Measurements from ENCODE around the gene WDR31.
"Not testable (repeated sequence)": the region's sequence is repeated elsewhere in the genome, so short reads cannot be mapped to it uniquely, and the experiment has no call there.

Gene WDR31

DNA sequence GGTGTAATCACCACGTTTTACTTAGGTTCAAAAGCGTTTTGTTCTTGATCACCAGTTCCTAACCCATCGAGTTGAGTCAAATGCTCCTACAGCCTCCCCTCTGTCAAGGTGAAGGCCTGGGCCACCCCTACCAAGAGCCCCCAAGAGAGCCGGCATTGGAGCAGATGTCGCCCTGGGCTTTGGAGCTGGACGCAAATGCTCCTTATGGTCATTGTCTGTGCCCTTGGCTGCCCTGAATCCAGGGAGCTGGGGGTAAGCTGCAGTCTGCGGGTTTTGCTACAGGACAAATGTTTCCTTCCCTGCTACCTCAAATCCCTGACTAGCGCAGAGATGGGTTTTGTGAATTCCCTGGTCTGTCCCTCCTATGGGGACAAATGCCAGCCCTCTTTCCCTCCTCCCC, 41.8 kb downstream of the WDR31 start:
- no peak for DNase-seq (ENCODE audit: low read depth in 2 of 2)

DNA sequence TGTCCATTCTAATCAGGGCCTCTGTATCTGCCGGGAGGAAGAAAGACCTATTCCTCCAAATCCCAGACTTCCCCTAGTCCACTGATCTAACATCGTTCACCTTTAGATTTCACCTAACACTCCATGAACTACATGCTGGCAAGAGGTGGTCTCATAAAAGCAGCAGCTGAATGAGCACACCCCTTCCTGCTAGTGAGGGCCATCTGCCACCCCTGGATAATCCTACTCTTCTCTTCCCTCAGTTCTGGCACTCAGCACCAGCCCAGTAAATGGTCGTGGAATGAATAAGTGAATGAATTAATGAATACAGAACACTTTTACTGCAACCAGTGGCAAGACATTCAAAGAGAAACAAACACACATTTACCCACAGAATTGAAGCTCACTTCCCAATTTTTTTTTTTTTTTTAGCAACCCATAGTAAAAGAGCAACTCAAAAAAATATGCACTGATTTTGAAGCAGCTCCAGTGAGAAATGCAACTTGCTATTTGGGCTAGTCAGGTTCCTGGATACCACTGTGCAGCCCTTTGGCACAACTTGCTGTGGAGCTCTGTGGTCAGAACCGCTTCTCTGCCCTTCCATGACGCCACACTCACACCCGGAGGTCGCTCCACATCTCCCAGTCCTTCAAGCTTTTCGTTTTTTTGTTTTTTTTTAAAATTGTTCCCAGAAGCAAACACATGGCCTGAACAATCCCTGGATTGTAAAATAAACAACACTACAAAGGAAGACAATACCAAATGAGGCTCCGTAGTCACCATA, 43.1 kb downstream of the WDR31 start:
- DNase-seq (ENCODE audit: low read depth in 2 of 2): no peak

DNA sequence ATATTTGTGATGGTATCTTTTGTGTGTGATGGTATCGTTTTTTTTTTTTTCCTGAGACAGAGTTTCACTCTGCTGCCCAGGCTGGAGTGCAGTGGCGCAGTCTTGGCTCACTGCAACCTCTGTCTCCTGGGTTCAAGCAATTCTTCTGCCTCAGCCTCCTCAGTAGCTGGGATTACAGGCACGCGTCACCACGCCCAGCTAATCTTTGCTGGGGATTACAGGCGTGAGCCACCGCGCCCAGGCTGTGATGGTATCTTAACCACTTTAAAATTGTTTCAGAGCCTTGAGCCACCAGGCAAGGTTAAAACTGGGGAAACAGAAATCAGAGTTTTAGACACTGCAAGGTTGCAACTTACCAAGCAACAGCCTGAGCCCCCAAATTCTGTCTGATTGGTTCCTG, 43.8 kb downstream of the WDR31 start:
- DNase-seq (ENCODE audit: low read depth in 2 of 2): not testable (repeated sequence)

DNA sequence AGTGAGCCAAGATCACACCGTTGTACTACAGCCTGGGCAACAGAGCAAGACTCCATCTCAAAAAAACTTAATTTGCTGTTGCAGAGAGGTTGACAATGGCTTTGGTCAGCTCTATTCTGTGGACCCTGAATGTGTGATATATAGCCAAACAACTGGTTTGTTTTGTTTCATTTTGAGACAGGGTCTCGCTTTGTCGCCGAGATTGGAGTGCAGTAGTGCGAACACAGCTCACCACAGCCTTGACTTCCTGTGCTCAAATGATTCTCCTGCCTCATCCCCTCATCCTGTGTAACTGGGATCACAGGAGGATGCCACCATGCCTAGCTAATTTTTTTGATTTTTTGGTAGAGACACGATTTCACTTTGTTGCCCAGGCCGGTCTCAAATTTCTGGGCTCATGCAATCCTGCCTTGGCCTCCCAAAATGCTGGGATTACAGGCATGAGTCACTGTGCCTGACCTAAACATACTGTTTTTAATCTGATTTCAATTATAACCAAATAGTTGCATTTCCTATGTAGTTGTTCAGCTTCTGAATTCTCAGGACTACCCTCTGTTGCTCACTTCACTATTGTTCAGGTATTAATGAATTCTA, 46.7 kb downstream of the WDR31 start:
- DNase-seq (ENCODE audit: low read depth in 2 of 2): no peak

DNA sequence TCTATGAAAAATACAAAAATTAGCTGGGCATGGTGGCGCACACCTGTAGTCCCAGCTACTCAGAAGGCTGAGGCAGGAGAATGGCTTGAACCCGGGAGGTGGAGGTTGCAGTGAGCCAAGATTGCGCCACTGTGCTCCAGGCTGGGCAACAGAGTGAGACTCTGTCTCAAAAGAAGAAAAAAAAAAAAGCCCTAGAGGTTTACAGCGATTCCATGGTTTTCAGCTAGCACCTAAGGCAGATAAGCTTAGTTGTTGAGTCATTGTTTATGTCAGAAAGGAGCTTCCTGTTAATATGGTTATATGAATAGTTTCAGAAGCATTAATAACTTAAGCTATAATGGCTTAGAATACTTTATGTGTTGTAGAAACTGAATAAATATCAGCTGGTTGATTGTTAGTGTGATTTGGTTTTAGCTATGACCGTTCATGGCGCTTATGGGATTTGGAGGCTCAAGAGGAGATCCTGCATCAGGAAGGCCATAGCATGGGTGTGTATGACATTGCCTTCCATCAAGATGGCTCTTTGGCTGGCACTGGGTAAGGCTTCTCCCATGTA, 49.9 kb downstream of the WDR31 start:
- DNase-seq (ENCODE audit: low read depth in 2 of 2): no peak

DNA sequence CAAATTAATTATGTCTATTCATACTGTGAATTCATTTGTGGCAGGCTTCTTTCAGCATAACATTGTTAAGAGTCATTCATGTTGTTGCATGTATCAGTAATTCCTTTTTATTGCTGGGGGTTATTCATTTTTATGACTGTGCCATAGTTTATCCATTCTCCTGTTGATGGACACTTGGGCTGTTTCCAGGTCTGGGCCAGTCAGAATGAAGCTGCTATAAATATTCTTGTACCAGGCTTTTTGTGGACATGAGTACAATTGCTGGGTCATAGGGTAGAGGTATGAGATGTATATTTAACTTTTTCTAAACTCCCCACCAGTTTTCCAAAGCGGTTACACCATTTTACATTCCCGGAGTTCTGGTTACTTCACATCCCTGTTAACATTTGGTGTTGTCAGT, 51.0 kb downstream of the WDR31 start:
- no peak for DNase-seq (ENCODE audit: low read depth in 2 of 2)

DNA sequence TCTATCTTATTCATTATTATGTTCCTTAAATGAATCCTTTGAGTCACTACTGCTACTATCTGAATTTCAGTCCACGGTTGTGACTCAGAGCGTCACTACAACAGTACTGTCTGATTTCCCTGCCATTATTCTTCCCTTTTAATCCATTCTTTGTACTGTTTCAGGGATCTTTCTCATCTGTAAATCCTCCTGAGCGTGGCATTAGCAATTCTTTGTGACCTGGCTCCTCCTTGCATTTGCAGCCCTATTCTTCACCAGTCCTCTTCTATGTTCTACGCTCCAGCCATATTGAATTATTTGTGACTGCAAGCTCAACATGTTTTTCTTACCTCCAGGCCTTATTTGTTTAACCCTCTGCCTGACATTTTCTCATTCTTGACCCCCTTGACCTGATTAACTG, 58.7 kb downstream of the WDR31 start:
- no peak for DNase-seq (ENCODE audit: low read depth in 2 of 2)

DNA sequence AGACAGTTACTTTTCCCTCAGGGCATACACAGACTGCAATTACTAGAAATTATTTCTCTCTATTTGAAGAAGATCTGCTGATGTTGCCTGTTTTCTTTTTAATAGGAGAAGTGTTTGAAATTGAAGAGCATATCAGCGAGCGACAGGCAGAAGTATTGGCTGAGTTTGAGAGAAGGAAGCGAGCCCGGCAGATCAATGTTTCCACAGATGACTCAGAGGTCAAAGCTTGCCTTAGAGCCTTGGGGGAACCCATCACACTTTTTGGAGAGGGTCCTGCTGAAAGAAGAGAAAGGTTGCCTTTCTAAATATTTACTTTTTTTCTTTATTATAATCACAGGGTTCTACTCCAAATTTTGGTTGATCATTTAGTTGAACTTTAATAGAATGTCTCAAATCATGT, 61.2 kb downstream of the WDR31 start:
- no peak for DNase-seq (ENCODE audit: low read depth in 2 of 2)

DNA sequence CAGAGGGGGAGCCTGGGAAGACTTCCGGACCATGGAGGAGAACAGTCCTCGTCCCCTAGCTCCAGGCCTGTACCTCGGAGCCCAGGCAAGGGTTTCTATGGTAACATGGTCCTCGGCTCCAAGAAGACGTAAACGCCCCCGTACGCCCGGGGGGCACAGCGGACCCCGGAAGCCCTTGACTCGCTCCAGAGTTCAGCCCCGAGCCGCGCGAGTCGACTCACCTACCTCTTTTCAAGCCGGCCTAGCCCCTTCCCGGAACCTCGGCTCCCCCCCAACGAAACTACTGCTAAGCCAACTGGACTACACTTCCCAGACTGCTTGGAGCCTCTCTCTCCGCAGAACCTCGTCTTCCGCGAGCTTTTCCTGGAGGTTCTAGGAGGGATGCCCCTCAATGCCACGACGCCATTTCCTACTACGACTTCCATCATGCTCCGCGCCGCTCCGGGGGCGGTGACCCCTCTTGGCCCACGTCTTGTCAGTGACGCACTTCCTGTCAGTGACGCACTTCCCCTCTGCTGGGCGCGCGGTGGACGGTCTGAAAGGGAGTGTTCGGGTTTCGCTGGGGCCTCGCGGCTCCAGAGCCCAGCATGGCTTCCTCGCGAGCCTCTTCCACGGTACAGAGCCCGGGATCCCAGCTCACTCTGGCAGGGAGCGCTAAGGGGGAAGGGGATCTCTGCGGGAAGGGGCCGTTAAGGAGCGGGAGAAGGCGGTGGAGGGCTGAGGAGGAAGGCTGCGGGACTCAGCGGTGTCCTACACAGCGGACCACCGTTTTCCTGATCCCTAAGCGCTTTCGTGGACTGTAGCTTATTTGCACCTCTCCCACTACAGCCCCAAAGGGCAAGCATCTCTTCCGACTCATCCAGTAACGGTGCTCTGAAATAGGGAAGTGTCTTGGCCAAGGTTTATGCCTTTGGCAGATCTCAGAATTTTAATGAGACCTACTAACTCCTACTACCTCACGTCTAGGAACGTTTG, 64.6 kb downstream of the WDR31 start, which contains the start of the genes CDC26 and PRPF4:
CDC26 (minus strand) TSS at position 416 of the 975 bp plus-strand sequence. CDS start 3,065 bp downstream, outside the sequence.
PRPF4 (plus strand) TSS at position 502 of the 975 bp plus-strand sequence; CDS start at position 588, 86 bp downstream.
- peak; percentile 92 to 94 for DNase-seq (ENCODE audit: low read depth in 2 of 2)

DNA sequence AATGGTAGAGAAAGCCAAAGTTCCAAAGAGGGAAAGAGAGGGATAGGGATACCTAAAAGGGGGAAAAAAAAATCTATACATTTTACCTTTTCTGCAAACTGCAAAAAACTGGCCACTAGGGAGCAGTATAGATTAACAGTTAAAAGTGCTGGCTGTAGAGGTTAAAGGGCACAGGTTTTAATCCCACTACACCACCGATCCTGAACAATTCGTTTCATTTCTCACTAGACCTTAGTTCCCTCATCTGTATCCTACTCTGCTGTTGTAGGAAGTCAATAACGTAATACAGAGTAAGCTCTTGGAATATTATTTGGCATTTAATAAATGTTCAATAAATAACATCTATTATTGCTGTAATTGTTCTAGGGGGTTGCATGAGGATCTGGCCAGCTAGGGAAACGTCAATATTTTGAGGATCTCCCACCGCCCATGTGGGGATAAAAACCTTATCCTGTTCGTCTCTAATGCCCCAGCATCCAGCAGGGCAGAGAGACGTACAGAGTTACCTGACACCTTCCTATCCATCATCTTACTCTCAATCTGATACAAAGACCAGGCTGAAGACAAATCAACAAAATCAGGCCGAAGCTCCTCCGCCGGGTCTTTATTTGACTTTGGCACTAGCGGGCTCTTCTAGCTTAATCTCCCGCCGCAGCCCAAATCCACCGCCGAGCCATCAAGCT, 65.5 kb downstream of the WDR31 start:
- DNase-seq (ENCODE audit: low read depth in 2 of 2): peak in 1 of 2 donors; percentile 5

DNA sequence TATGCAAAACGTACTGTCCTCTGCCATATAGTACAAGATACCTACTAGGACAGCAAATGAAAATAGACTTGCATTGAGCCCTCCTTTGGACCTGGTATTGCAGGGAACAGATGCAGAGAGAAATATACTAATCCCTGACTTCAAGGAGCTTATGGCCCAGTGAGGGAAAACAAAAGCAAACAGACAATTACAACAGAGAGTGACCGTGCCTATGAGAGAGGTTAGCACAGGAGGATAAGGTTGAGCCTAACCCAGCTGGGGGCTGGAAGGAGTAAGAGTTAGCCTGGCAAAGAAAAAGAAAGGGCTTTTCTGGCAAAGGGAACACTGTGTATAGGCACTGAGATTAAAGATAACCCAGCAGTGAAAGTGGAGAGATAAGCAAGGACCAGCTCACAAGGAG, 70.2 kb downstream of the WDR31 start:
- DNase-seq (ENCODE audit: low read depth in 2 of 2): no peak

DNA sequence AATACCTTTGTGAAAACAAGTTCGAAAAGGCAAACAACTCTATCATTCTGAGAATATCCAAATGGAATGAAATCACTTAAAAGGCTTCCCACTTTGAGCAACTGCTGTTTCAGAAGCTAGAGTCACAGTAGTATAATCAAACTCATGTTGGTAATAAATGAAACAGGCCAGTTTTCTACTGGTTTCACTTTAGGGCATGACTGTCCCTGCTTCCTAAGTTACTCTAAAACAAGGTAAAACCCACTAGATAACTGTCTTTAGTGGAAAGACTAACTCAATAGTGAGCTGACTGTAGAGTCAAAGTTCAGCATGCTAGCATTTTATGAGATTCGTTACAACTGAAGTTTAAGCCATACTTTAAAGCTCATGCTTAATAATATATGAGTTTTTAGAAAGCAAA, 70.7 kb downstream of the WDR31 start:
- DNase-seq (ENCODE audit: low read depth in 2 of 2): no peak

DNA sequence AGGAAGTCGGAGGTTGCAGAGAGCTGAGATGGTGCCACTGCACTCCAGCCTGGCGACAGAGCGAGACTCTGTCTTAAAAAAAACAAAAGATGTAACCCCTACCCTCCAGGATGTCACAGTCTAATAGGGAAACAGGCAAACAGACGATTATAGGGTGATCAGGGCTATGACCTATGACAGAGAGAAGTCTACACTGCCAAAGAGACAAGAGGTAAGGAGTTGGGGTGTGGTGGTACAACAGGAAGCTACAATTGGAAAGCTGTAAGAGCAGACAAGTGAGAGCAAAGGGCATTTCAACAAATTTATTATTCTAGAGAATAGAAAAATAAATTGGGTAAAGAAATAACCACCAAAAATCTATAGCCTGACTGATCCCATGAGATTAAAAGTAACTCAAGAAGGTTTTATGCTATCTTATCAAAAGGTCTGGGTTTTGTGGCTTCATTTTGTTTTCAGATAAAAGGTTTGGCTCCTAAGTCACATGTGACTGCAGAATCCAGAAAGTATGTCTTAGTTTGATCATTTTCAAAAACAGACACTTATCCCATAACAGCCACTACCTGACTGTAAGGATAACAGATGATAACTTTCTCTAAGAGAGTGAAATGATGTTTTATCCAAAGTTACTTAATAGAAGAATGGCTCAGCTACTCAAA, 72.0 kb downstream of the WDR31 start:
- no peak for DNase-seq (ENCODE audit: low read depth in 2 of 2)

DNA sequence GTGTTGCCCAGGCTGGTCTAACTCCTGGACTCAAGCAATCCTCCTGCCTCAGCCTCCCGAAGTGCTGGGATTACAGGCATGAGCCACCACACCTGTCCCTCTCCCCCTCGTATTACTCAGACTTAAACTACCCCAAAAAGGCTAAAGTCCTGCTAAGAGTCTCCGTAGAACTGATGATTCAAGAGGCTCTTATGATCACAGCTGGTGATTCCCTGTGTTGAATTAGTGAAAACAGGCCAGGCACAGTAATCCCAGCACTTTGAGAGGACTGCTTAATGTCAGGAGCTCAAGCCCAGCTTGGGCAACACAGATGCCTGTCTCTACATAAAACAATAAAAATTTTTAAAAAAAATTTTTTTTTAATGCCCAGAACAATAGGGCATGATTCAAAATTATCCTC, 73.9 kb downstream of the WDR31 start:
- DNase-seq (ENCODE audit: low read depth in 2 of 2): no peak
